HEK293 (cell line): Measurements from ENCODE around the gene SLC43A1.

Source experiments
- CTCF ChIA-PET: fragments of 350-600 bp; formaldehyde crosslinking; extraction: SDS; loops from one replicate; lab custom pipeline; 2021; ENCODE audit warnings: antibody characterized with exemption; lab: Yijun Ruan, JAX
- POLR2A ChIA-PET: fragments of 300-600 bp; formaldehyde crosslinking; extraction: SDS; loops from one replicate; lab custom pipeline; 2020; ENCODE audit warnings: antibody characterized with exemption, inconsistent platforms; lab: Yijun Ruan, JAX
- H3K27ac ChIP-seq: fragments of 200-500 bp; sonication (Bioruptor generic); 2 replicates; pipeline ENCODE4 v1.5.1; 2014; ENCODE audit warnings: low read depth, low read length, control low read depth, inconsistent platforms; ENCODE audit errors: extremely low read depth
- H3K36me3 ChIP-seq, 2 experiments: fragments of 200-500 bp in 1 of 2; sonication (Bioruptor generic) in 1 of 2; 1 replicate in 1 of 2; 2 replicates in 1 of 2; pipeline ENCODE4 v1.5.1; 2014 to 2017; ENCODE audit warnings: inconsistent platforms in 2 of 2, low read length in 2 of 2; ENCODE audit not compliant: control insufficient read depth in 2 of 2, insufficient read depth in 1 of 2
- H3K4me1 ChIP-seq: fragments of 200-500 bp; sonication (Bioruptor generic); 2 replicates; pipeline ENCODE4 v1.5.1; 2014; ENCODE audit warnings: mild to moderate bottlenecking, low read length, inconsistent platforms; ENCODE audit not compliant: control insufficient read depth, insufficient read depth
- H3K4me3 ChIP-seq: 2 replicates; pipeline ENCODE4 v1.5.1; 2011; ENCODE audit warnings: low read depth, mild to moderate bottlenecking, control low read depth, low read length, moderate library complexity
- H3K9me3 ChIP-seq: fragments of 200-500 bp; sonication (Bioruptor generic); 2 replicates; pipeline ENCODE4 v1.5.1; 2014; ENCODE audit warnings: low read depth, low read length, inconsistent platforms; ENCODE audit not compliant: control insufficient read depth, insufficient read depth
- HOXD13 ChIP-seq: sonication (generic); formaldehyde crosslinking; IDR thresholded peaks from 2 replicates; pipeline ENCODE4 v1.8.0; 2022; ENCODE audit warnings: missing genetic modification reagents, borderline replicate concordance
- KLF9 ChIP-seq: fragments of 450-650 bp; formaldehyde crosslinking; IDR thresholded peaks from 2 replicates; pipeline ENCODE4 v1.5.1; 2016; ENCODE audit warnings: missing biosample characterization, missing genetic modification characterization, low read depth
- OVOL3 ChIP-seq: fragments of 450-650 bp; formaldehyde crosslinking; IDR thresholded peaks from 2 replicates; pipeline ENCODE4 v1.5.1; 2016; ENCODE audit warnings: missing biosample characterization, missing genetic modification characterization
- REPIN1 ChIP-seq: fragments of 450-650 bp; formaldehyde crosslinking; IDR thresholded peaks from 2 replicates; pipeline ENCODE4 v1.5.1; 2017; ENCODE audit warnings: missing biosample characterization, missing genetic modification characterization, low read depth
- SCRT1 ChIP-seq: fragments of 450-650 bp; formaldehyde crosslinking; IDR thresholded peaks from 2 replicates; pipeline ENCODE4 v1.5.1; 2016; ENCODE audit warnings: missing biosample characterization, missing genetic modification characterization, borderline replicate concordance
- ZBTB49 ChIP-seq: fragments of 450-650 bp; formaldehyde crosslinking; IDR thresholded peaks from 2 replicates; pipeline ENCODE4 v1.5.1; 2016; ENCODE audit warnings: missing biosample characterization, missing genetic modification characterization, low read depth
- ZBTB7A ChIP-seq: fragments of 450-650 bp; formaldehyde crosslinking; IDR thresholded peaks from 2 replicates; pipeline ENCODE4 v1.5.1; 2016; ENCODE audit warnings: low read depth, missing biosample characterization, missing genetic modification characterization
- ZFP69B ChIP-seq: fragments of 450-650 bp; formaldehyde crosslinking; IDR thresholded peaks from 2 replicates; pipeline ENCODE4 v1.5.1; 2016; ENCODE audit warnings: missing biosample characterization, missing genetic modification characterization
- ZNF112 ChIP-seq: fragments of 450-650 bp; formaldehyde crosslinking; IDR thresholded peaks from 2 replicates; pipeline ENCODE4 v1.5.0; 2017; ENCODE audit warnings: missing biosample characterization, missing genetic modification characterization
- ZNF114 ChIP-seq: fragments of 450-650 bp; formaldehyde crosslinking; IDR thresholded peaks from 2 replicates; pipeline ENCODE4 v1.5.0; 2017; ENCODE audit warnings: missing biosample characterization, missing genetic modification characterization
- ZNF274 ChIP-seq, 2 experiments: fragments of 200-500 bp in 1 of 2; fragments of 450-650 bp in 1 of 2; sonication (Bioruptor generic) in 1 of 2; formaldehyde crosslinking in 1 of 2; IDR thresholded peaks; 2 replicates each; pipeline versions ENCODE4 v1.5.1 to v1.6.1; 2014 to 2016; ENCODE audit warnings: borderline replicate concordance in 1 of 2, inconsistent platforms in 1 of 2, low read length in 1 of 2, missing biosample characterization in 1 of 2, missing genetic modification characterization in 1 of 2
- ZNF280D ChIP-seq: fragments of 450-650 bp; formaldehyde crosslinking; IDR thresholded peaks from 2 replicates; pipeline ENCODE4 v1.5.1; 2016; ENCODE audit warnings: missing biosample characterization, missing genetic modification characterization
- ZNF555 ChIP-seq: fragments of 450-650 bp; formaldehyde crosslinking; conservative IDR thresholded peaks from 2 replicates; pipeline ENCODE4 v1.5.1; 2017; ENCODE audit warnings: missing biosample characterization, mild to moderate bottlenecking, missing genetic modification characterization, inconsistent platforms
- ZNF561 ChIP-seq: fragments of 450-650 bp; IDR thresholded peaks from 2 replicates; pipeline ENCODE4 v1.5.1; 2018; ENCODE audit warnings: missing biosample characterization, missing genetic modification characterization, borderline replicate concordance
- ZNF623 ChIP-seq: fragments of 450-650 bp; formaldehyde crosslinking; IDR thresholded peaks from 2 replicates; pipeline ENCODE4 v1.5.1; 2016; ENCODE audit warnings: missing biosample characterization, missing genetic modification characterization
- ZNF645 ChIP-seq: fragments of 450-650 bp; formaldehyde crosslinking; IDR thresholded peaks from 2 replicates; pipeline ENCODE4; 2016; ENCODE audit warnings: missing biosample characterization, missing genetic modification characterization
- ZNF660 ChIP-seq: fragments of 450-650 bp; IDR thresholded peaks from 2 replicates; pipeline ENCODE4 v1.5.1; 2018; ENCODE audit warnings: missing biosample characterization, mild to moderate bottlenecking, missing genetic modification characterization
- ZNF837 ChIP-seq: fragments of 450-650 bp; formaldehyde crosslinking; IDR thresholded peaks from 2 replicates; pipeline ENCODE4 v1.5.1; 2016; ENCODE audit warnings: missing biosample characterization, missing genetic modification characterization
- ZXDB ChIP-seq: fragments of 450-650 bp; formaldehyde crosslinking; IDR thresholded peaks from 2 replicates; pipeline ENCODE4 v1.5.1; 2016; ENCODE audit warnings: missing biosample characterization, missing genetic modification characterization
- TF ChIP-seq, protein P1 (sequence below): fragments of 450-650 bp; formaldehyde crosslinking; IDR thresholded peaks from 2 replicates; pipeline ENCODE4 v1.5.1; 2017; ENCODE audit warnings: missing biosample characterization, missing genetic modification characterization
- TF ChIP-seq, protein P2 (sequence below): fragments of 450-650 bp; formaldehyde crosslinking; IDR thresholded peaks from 2 replicates; pipeline ENCODE4 v1.5.1; 2016; ENCODE audit warnings: missing biosample characterization, missing genetic modification characterization
- TF ChIP-seq, protein P3 (sequence below): fragments of 450-650 bp; formaldehyde crosslinking; IDR thresholded peaks from 2 replicates; pipeline ENCODE4 v1.5.1; 2016; ENCODE audit warnings: missing biosample characterization, missing genetic modification characterization
- TF ChIP-seq, protein P4 (sequence below): fragments of 450-650 bp; formaldehyde crosslinking; IDR thresholded peaks from 2 replicates; pipeline ENCODE4 v1.5.1; 2016; ENCODE audit warnings: missing biosample characterization, missing genetic modification characterization

SLC43A1 gene

DNA sequence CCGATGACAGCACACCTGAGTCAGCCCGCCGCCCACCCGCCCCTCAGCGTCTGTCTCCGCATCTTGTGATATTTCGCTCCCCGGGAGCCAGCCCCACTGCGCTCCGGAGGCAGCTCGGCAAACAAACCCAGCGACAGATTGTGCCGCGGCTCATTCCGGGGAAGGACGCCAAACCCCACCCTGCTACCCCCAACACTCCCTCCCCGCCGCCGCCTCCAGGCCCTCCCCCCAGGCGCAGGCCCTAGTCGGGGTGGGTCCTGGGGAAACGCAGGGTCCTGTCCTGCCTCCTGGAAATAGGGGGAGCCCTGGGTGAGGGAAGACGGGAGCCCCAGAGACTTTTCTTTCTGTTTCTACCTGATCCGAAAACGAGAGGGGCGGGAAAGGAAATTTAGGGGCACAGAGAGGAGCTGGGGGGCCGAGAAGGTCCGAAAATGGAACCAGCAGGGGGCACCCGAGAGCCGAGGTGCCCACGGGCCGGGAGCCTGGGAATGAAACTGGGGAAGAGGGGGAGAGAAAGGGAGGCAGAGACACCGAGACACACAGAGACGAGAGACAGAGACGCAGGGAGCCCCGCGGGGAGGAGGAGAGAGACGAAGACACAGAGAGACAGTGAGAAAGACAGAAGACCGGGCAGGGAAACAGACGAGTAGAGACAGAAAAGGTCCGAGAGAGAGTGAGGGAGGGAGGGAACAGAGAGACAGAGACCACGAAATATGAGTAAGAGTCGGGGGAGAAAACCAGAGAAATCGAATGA lies 56.9 kb downstream of the SLC43A1 start:
- CTCF ChIA-PET = interaction anchor here (0.6 to 9.3 kb wide), 45 partner anchors 9 to 1054 kb away, joined by 3 to 191 read pairs (median 5); partner anchors contain the start of genes SLC43A1, TIMM10 and UBE2L6
- TF ChIP-seq, protein P1, sequence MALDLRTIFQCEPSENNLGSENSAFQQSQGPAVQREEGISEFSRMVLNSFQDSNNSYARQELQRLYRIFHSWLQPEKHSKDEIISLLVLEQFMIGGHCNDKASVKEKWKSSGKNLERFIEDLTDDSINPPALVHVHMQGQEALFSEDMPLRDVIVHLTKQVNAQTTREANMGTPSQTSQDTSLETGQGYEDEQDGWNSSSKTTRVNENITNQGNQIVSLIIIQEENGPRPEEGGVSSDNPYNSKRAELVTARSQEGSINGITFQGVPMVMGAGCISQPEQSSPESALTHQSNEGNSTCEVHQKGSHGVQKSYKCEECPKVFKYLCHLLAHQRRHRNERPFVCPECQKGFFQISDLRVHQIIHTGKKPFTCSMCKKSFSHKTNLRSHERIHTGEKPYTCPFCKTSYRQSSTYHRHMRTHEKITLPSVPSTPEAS = no peak
- TF ChIP-seq ZNF114 (tag by site-specific recombination) (no peak), ZNF645 (tag by site-specific recombination) (no peak), ZNF660 (tag by site-specific recombination) (no peak), ZBTB7A (tag by site-specific recombination) (peak; percentile 72; the same call in 1 of the 2 replicates), ZNF837 (no peak), ZNF280D (tag by site-specific recombination) (no peak), ZNF555 (tag by site-specific recombination) (no peak), ZNF561 (tag by site-specific recombination) (no peak), ZNF112 (tag by site-specific recombination) (no peak), OVOL3 (tag by site-specific recombination) (0 out of 2 replicates have a peak, but pooled peaks have one; percentile 15), KLF9 (no peak), ZFP69B (no peak), SCRT1 (tag by site-specific recombination) (no peak), HOXD13 (CRISPR knock-in tag) (no peak), REPIN1 (tag by site-specific recombination) (no peak), ZXDB (no peak; the same call in 1 of the 2 replicates), ZNF274 (IDR thresholded peaks at IDR 0.05; ENCODE audit: low read length) (no peak), ZNF274 (tag by site-specific recombination; IDR thresholded peaks at IDR 0.05; ENCODE audit: borderline replicate concordance) (no peak), ZNF623 (tag by site-specific recombination) (no peak), ZBTB49 (tag by site-specific recombination) (no peak)
- TF ChIP-seq, protein P2, sequence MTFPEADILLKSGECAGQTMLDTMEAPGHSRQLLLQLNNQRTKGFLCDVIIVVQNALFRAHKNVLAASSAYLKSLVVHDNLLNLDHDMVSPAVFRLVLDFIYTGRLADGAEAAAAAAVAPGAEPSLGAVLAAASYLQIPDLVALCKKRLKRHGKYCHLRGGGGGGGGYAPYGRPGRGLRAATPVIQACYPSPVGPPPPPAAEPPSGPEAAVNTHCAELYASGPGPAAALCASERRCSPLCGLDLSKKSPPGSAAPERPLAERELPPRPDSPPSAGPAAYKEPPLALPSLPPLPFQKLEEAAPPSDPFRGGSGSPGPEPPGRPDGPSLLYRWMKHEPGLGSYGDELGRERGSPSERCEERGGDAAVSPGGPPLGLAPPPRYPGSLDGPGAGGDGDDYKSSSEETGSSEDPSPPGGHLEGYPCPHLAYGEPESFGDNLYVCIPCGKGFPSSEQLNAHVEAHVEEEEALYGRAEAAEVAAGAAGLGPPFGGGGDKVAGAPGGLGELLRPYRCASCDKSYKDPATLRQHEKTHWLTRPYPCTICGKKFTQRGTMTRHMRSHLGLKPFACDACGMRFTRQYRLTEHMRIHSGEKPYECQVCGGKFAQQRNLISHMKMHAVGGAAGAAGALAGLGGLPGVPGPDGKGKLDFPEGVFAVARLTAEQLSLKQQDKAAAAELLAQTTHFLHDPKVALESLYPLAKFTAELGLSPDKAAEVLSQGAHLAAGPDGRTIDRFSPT (tag by site-specific recombination) = no peak
- TF ChIP-seq, protein P3, sequence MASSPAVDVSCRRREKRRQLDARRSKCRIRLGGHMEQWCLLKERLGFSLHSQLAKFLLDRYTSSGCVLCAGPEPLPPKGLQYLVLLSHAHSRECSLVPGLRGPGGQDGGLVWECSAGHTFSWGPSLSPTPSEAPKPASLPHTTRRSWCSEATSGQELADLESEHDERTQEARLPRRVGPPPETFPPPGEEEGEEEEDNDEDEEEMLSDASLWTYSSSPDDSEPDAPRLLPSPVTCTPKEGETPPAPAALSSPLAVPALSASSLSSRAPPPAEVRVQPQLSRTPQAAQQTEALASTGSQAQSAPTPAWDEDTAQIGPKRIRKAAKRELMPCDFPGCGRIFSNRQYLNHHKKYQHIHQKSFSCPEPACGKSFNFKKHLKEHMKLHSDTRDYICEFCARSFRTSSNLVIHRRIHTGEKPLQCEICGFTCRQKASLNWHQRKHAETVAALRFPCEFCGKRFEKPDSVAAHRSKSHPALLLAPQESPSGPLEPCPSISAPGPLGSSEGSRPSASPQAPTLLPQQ = no peak
- TF ChIP-seq, protein P4, sequence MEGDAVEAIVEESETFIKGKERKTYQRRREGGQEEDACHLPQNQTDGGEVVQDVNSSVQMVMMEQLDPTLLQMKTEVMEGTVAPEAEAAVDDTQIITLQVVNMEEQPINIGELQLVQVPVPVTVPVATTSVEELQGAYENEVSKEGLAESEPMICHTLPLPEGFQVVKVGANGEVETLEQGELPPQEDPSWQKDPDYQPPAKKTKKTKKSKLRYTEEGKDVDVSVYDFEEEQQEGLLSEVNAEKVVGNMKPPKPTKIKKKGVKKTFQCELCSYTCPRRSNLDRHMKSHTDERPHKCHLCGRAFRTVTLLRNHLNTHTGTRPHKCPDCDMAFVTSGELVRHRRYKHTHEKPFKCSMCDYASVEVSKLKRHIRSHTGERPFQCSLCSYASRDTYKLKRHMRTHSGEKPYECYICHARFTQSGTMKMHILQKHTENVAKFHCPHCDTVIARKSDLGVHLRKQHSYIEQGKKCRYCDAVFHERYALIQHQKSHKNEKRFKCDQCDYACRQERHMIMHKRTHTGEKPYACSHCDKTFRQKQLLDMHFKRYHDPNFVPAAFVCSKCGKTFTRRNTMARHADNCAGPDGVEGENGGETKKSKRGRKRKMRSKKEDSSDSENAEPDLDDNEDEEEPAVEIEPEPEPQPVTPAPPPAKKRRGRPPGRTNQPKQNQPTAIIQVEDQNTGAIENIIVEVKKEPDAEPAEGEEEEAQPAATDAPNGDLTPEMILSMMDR (tag by site-specific recombination) = peak; percentile 80

More for the DNA sequence above, 56.9 kb downstream of the SLC43A1 start:
- POLR2A ChIA-PET = no interaction called here
- no peak overlapping the region for H3K27ac ChIP-seq
- H3K9me3 ChIP-seq = no peaks in the 10 kb centered on the region
- peak overlapping the region; percentile 18 for H3K4me3 ChIP-seq
- no peaks in the 10 kb centered on the region for H3K36me3 ChIP-seq
- H3K4me1 ChIP-seq = no peaks in the 10 kb centered on the region
